NCI-H1436 treated with DMSO at 0.1 percent for 48 hours (cell line): ENCODE data around the gene CYB5A.

Experiments
- DNase-seq: peaks from one replicate; lab custom pipeline; 2025; lab: John Stamatoyannopoulos, UW

The CYB5A gene

GRCh38 chr18:74204526-74205152 lies 87.1 kb downstream of the CYB5A start:
- no peak for DNase-seq

GRCh38 chr18:74203811-74204210 lies 88.0 kb downstream of the CYB5A start:
- no peak for DNase-seq
